HG02970 (cell line): ENCODE results near the gene AMZ2.
"Not testable (repeated sequence)": the region's sequence is repeated elsewhere in the genome, so short reads cannot be mapped to it uniquely, and the experiment has no call there.

Source experiments
- ATAC-seq: cut with Tn5 transposase; IDR thresholded peaks from one replicate; pipeline ENCODE4 v1.9.1; 2021; ENCODE audit warnings: mild to moderate bottlenecking, moderate library complexity, moderate number of reproducible peaks; ENCODE audit not compliant: unreplicated experiment, low FRiP score

AMZ2 gene

DNA sequence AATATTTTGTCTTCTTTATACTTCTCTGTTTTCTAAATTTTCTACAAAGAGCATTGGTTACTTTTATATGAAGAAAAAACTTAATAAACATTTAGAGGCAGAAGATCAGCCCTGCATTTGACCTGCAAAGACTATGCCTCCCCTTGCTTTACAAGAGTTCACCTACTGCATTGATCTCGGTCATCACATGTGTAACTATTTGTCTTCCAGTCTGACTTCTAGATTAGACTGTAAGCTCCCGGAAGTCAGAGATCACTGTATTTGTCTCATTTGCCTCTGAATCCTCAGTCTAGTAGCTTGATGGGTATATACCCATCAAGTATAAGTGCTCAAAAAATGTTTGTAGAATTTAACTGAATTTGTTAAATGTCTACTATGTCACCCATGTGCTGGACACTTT lies 27.7 kb upstream of the AMZ2 start:
- ATAC-seq = not testable (repeated sequence)

DNA sequence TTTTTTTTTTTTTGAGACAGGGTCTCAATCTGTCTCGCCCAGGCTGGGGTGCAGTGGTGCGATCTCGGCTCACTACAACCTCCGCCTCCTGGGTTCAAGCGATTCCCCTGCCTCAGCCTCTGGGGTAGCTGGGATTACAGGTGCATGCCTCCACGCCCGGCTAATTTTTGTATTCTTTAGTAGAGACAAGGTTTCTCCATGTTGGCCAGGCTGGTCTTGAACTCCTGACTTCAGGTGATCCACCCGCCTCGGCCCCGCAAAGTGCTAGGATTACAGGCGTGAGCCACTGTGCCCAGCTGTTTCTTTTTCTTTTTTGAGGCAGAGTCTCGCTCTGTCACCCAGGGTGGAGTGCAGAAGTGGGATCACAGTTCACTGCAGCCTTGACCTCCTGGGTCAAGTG lies 27.1 kb upstream of the AMZ2 start:
- ATAC-seq = not testable (repeated sequence)

GRCh38 chr17:68221786-68222185 lies 26.1 kb upstream of the AMZ2 start:
- no peak for ATAC-seq

- ATAC-seq = no peak
These were observed 25.2 kb upstream of the AMZ2 start for GRCh38 chr17:68222606-68223005.

GRCh38 chr17:68225055-68225454 lies 22.8 kb upstream of the AMZ2 start:
- ATAC-seq = not testable (repeated sequence)

GRCh38 chr17:68228039-68228680 lies 19.7 kb upstream of the AMZ2 start:
- not testable (repeated sequence) for ATAC-seq

DNA sequence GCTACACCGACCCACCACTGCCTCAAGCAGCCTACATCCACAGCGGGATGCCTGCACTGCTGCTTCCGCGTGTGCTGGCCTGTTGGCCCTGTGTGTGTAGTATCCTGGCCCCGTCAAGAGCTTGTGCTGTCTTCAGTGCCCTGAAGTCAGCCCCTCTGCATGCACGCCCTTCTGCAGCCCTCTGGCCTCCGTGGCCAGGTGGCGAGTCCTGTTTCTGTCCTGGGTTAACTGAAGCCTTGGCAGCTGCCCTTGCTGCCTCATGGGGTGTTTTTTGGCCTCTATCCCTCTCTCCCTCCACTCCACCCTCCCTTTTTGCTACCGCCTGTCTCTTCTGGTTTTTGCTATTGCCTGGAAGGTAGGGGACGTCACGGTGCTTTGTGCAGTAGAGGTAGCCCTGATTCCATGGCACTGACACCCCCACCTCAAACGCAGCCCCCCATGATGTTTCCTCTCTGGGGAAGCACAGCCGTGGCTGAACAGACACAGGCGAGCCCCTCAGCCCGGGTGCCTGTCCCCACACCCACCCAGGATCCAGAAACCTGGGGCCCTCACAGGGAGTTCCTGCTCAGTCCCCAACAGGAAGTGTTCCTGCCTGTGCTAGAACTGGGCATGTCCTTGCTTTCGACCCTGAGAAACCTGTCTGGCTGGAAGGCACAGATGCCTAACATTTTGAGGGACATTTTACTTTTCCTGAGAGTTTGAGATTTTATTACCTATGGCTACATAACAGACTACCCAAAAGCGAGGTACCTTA lies 18.8 kb upstream of the AMZ2 start:
- ATAC-seq = no peak

DNA sequence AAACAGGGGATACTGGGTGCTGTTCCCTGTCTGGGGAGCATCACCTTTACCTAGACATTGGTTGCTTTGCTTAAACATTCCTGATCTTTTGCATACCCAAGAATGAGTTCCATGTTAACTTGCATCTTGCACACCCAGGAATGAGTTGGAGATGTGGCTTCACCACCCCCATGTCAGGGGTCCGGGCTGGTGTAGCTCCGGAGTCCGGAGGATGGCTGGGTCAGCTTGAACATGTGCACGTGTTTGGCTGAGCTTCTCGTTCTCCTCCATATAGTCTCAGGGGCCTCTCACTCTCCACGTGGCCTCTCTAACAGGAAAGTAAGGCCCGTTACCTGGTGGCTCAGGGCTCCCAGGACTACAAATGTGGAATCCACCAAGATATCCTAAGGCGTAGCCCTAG lies 18.2 kb upstream of the AMZ2 start:
- no peak for ATAC-seq

- not testable (repeated sequence) for ATAC-seq
These were observed 16.7 kb upstream of the AMZ2 start for GRCh38 chr17:68231131-68231530.

- no peak for ATAC-seq
These were observed 16.3 kb upstream of the AMZ2 start for GRCh38 chr17:68231541-68231940.

DNA sequence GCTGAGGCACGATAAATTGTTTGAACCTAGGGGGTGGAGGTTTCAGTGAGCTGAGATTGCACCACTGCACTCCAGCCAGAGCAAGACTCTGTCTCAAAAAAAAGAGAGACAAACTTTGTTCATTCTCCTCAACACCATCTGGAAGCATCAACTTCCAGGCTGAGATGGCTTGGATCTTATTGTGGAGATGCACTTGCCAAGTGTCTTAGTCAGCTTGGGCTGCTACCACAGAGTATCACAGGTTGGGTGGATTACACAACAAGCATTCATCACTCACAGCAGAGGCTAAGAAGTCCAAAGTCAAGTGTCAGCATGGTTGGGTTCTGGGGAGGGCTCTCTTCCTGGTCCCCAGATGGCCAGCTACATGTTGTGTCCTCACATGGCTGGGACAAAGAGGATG lies 15.1 kb upstream of the AMZ2 start:
- ATAC-seq = not testable (repeated sequence)

- ATAC-seq = not testable (repeated sequence)
These were observed 13.0 kb upstream of the AMZ2 start for GRCh38 chr17:68234726-68235335.

DNA sequence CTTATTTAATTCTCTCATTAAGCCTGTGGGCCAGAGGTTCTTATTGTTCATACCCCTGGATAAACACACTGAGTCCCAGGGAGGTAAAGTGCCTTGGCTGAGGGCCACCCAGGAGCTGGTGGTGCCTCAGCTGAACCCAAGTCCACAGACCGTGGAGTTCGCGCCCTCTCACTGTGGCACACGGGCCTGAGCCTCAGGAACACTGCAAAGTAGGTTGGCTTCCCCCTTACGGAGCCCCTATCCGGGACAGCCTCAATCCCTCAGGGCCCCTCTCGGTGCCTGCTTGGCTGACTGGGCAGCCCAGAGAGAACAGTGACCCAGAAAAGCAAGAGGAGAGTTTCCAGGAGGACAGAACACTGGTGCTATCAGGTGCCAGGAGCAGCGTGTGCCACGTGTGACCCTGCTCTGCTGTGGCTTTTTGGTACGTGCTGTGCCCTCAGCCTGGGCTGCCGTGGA lies 12.5 kb upstream of the AMZ2 start:
- not testable (repeated sequence) for ATAC-seq

DNA sequence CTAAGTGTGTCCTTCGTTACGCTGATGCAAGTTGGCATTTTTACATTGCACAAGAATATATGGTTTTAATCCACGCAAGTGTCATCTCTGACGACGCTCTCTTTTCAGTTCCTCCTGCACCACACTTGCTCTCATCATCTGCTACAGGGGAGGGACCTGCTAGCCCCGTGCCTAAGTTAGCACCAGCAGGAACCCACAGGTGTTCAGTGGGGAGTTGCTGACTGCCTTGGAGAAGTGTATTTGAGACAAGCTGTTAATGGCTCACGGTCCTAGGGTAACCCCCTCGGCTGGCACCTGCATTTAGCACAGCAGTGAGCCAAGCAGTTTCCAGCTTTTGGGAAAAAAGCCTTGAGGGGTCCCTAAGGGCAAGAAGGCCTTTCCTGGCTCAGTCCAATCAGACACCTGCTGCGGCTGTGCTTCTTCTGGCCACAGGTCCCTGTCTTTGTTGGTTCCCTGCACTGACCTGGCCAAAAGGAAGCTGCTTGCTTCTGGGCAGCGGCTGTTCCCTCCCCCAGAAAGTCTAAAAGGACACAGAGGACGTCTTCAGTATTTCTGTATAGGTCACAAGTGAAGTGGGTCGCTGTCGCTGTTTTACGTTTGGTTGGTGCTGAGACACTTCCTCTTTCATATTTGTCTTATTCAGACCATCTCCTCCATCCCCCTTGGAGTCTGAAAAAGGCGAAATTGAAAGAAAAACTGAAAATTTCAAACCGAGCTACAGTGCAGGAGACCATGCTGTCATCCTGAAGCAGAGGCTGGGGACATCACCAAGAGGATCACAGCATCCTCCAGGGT lies 10.3 kb upstream of the AMZ2 start:
- ATAC-seq = peak; percentile 68

DNA sequence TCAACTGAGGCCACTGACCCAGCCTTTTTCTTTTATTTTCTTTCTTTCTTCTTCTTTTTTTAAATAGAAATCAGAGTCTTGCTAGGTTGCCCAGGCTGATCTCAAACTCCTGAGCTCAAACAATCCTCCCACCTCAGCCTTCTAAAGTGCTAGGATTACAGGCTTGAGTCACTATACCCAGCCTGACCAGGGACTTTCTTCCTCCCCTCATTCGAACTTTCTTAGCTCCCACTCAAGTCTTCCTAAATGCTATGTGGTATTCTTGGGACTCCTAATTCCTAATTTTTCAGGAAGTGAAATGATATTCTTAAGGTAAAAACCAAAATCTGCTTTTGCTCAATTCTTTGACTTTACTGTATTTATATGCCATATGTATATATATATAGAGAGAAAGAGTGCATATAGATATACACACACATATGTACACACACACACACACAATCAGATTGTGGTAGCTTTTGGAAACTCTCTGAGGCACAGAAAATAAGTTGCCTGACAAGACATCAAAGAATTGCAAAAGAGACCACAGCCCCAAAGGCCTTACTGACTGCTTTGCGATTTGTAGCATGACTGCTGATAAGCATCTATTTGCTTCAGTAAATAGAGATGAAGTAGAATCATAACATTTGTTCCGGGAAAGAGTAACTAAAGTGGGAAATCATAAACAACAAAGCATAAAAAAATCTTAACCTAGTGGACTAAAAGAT lies 9.5 kb upstream of the AMZ2 start:
- peak; percentile 2 for ATAC-seq

- ATAC-seq = no peak
These were observed 9.0 kb upstream of the AMZ2 start for GRCh38 chr17:68238871-68239253.

- no peak for ATAC-seq
These were observed 8.0 kb upstream of the AMZ2 start for GRCh38 chr17:68239632-68240366.

GRCh38 chr17:68246271-68247028 lies 1.4 kb upstream of the AMZ2 start:
- no peak for ATAC-seq
